Renal pelvis (tissue), 4 donors: ENCODE measurements around the gene ADORA1. TPM values are rescaled to one million over a fixed set of nuclear protein-coding genes. Genes with fewer than 3 reads are reported as not detected.

Source experiments
- DNase-seq: peaks from one replicate; pipeline ENCODE4 v3.0.0-alpha.2; 2013
- polyA plus RNA-seq, 3 donors: library from polyadenylated mRNA; unstranded; fragments of 120-200 nt; gene quantifications; one replicate each; pipeline ENCODE4 v1.2.1, GENCODE V29; 2013; ENCODE audit not compliant: insufficient read length in 3 of 3

ADORA1 gene
- polyA plus RNA-seq, 3 donors: 5.5 to 8.0 (median 6.2) TPM

DNA sequence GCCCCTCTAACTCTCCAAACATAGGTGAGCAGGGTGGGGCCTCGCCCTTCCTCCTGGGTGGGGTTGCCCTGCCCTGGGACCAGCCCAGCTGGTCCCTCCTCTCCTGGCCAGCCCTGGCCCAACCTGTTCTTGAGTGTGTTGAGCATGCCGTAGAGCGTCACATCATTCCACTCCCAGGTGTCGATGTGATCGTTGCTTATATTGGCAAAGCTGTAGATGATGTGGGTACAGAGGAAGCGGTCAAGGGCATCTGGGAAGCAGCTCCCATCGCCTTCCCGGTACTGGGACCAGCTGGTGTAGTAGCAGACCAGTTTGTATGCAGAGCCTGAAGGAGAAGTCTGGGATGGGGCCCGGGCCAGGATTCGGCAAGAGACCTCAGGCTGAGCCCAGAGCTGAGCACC lies 57.5 kb downstream of the ADORA1 start:
- no peak for DNase-seq

DNA sequence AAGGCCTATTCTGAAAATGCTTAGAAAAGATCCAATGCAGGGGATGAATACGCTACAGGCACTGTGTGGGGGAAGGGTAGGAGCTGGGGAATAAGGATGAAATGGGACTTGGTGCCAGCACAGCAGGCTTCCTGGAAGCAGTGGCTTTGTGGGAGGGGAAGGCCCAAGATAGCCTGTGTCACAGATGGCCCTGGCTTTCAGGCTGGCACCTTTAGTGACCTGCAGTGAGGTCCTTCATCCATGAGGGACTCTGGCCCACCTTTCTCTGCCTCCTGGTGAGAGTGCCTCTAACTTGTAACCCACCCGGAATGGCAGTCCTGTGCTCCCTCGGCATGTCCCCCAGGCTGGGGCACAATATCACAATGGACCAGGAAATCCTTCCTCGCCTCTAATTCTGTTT lies 58.1 kb downstream of the ADORA1 start:
- no peak for DNase-seq

DNA sequence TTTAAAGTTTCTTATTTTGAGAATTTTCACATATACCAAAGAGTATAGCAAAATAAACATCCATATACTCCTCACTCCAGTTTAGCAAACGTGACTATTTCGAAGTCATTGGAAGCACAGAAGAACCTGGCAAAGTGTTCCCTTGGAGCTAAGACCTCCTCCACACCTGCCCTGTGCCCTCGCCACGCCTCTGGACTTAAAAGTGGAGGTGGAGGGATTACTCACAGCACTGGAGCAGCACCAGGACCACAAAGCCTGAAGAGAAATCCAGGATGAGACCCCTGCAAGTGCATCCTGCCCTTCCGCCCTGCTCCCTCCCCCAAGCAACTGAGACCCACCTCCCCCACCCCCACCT lies 58.5 kb downstream of the ADORA1 start:
- DNase-seq: no peak

DNA sequence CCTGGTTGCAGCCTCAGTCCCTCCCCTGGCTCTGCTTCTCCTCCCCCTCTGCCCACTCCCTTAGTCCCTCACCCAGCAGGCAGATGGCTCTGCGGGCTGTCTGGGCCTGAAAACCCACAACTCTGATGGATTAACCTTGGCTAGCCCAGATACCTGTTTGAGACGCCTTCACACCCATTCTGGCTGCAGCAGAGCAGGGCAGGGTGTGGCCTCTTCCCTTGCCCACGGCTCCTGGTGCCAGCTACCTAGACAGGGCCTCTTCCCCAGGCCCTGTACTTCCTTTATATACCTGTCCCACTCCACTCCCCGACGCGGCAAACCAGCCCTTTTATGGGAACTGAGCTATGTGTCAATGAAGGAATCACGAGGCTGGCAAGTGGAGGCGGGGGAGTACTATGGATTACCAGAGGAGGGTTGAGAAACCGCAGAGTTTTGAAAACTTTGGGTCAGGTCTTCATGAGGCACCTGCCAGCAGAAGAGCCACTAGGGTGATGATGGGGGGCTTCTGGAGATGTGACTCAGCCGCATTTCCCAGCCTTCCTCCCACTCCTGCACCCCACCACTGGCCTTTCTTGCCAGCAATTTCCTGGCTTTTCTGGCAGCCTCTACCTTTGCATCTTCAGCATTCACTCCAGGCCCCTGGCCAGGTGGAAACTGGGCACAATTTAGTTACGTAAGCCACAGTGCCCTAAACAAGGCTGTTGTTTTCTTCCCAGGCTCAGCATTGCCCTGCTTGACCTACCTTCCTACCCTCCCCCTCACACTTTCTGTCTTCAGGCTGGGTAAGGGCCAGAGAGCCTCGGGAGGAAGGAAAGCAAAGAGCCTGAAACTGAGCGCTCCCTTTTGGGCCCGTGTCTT lies 59.1 kb downstream of the ADORA1 start, which contains the start of gene CHI3L1:
CHI3L1 (minus strand) TSS at position 259 of the 858 bp plus-strand sequence; CDS start at position 178, 81 bp downstream.
- no peak for DNase-seq

DNA sequence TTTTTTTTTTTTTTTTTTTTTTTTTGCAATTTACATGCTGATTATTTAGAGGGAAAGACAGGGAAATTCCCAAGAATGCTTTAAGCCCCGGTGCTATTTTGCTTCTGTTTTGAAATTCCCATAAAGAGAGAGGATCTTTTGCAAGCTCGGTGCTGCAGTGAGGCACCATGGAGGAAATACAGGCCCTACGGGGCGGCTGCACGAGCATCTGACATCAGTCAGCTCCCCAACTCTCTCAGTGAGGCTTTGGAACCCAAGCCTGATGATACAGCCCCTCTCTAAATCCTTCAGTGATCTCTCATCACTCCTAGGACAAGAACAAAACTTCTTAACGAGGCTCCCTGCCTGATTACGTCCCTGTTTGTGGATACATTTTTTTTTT lies 59.8 kb downstream of the ADORA1 start:
- no peak for DNase-seq

DNA sequence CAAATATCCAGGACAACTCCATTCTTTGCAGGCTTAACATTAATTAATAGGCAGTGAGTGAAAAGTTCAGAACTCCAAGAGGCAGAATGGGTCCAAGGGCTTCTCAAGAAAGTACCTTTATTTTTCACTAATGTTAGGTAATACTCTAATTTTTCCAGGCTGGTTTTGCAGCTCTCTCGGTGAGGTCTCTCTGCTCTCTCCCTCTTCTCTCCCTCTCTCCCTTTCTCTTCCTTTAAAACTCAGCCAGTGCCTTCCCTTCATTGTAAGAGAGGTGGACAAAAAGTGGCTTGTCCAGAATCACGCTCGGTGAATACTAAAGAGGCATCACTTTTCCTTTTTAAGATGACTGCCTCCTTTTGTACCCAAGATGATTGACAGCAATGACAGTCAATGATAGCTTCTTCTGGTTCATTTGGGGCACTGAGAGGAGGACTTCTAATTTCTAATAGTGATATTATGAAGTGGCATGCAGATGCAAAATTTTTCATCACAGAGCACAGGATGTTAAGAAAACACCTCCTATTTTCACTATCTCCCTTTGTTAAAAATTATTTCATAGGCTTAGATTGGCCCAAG lies 60.3 kb downstream of the ADORA1 start:
- no peak for DNase-seq

DNA sequence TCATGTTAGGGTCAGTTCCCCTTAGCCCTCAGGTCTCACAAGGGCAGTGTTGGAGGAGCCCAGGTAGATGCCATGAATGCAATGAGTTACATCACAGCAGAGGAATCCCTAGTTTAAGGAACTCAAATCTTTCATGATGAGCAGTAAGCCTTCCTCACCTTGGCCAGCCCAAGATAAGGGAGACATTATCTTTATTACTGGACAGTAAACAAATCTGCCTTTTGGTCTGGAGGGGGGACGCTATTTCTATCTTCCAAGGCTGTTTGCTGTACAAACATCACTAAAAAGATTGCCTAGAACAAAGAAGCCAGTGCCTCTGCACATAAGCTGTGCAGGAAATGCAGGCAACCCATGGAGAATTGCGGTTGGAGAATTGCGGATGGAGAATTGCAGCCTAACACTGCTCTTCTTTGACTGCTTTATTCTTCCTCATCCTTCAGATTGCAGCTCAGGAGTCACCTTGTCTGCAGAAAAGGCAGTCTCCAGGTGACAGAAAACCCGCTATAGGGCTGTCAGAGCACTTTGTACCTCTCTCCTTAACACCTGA lies 61.2 kb downstream of the ADORA1 start:
- DNase-seq: no peak

DNA sequence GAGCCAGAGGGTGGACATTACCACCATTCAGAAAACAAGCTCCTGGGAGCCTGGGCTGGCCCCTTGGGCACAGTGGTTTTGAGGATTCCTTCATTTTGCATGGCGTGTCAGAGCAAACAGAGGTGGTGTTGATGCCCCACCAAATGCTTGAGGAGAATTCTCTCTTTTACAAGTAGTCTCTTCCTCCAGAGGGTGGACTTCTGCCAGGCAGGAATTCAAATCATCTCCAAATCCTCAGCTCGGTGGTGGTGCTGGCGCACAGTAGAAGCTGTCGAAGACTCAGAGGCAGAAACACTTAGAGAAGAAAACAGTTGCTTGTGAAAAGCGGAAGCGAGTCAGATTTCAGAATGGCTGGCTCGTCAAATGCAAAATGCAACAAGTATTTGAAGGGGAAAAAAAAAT lies 62.4 kb downstream of the ADORA1 start:
- no peak for DNase-seq

DNA sequence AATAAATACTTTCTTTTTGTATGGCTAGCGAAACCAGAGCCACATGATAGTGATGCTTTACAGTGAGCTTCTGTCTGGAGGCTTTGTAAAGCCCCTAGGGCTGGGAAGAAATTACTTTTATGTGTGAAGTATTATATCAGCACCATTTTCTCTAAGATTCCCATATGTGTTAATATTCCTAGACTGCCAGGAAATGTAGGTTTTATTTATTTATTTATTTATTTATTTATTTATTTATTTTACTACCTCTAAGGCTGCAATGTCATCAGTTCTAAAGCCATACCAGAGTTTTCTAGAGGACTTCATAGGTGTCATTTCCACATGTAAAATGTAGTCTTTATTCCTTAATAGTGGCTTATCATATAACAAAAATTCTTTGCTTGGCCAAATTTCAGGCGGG lies 63.4 kb downstream of the ADORA1 start:
- DNase-seq: no peak

DNA sequence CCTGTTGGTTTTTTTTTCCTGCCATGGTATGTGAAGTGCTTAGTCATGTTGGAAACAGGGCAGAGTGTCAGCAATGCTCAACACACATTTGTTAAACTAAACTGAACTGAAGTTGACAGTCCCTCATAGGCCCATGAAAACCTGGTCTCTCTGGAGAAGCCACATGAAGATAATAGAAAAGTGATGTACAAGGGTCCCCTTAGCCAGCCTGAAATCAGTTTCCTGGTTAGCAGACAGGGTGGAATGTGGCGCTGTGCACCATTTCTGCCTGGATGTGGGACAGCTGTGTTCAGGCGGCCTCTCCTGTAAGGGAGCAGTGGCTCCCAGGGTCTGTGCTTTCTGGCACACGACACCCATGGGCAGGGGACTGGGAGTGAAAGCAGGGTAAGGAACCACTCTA lies 68.8 kb downstream of the ADORA1 start:
- DNase-seq: no peak

DNA sequence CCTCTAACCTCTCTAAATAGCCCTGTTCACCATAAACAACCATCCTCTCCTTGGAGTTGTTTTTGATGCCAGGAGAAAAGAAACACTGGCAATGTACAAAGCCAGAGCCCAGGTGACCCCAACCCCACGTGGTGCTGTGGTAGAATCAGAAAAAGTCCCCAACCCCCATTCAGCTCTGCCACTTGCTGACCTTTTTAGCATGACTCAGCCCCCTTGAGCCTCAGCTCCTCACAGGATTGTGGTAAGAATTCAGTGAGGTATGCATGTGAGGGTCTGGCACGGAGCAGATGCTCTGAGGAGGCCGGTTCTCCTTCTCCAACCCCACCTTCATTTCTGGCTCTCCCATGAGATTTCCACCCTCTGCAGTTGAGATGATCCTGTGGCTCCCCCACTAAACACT lies 70.1 kb downstream of the ADORA1 start:
- no peak for DNase-seq

DNA sequence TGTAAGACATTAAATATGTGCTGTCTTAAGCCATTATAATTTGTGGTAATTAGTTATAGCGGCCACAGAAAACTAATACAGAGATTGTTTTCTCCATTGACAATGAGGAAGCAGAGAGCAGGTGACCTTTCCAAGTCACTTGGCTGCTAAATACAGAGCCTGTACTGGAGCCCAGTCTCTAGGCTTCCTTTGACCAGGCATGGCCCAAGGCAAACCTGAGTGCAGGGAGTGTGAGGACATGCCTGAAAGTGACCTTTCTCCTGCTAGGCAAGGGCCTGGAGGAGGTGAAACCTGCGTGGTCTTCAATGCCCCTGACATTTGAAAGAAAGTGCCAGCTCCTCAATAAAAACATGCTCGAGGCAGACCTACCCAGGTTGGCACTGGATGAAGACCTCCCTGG lies 71.5 kb downstream of the ADORA1 start:
- no peak for DNase-seq

DNA sequence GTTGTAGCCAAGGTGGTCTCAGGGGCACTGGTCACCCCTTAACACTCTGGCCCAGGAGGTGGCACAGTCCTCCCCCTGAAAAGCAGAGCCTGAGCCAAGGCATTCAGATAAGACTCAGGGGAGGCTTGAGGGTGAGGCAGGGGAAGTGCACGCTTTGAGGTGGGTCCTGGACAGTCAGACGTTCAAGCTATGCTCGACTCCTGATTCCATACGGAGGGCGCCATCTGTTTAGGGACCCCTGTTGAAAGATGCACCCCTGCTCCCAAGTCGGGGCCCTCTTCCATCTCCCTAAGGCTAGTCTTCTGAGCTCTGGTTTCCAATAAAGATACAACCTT lies 71.9 kb downstream of the ADORA1 start:
- no peak for DNase-seq

DNA sequence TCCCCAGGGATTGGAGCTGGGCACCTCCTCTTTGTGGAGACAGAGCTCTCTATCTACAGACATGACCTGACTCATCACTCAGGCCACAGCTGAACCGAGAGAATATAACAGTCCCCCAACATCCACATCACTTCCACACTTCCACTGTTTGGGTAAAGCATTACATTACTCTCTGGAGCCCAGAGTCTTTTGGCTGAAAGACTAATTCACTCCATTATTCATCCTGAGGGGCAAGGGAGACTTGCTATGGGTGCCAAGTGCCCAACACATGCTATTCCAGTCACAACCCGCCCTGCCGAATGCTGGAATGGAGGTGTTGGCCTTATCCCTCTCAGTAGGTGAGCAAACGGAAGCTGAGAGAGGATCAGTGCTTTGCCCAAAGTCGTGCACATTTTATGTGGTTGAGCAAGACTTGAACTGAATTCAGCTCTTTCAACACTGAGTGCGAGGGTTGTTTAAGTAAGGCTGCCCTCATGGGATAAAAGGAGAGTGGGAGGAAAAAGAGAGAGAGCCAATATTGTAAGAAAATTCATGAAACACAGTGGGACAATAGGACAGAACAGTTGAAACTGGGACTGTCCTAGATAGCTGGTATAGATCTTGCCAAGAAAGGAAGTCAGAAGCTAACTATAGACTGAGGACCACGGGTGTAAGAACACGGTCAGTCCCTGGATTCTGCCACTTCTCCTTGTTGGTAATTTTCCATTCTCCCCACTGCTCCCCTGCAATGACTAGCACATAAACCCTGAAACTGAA lies 72.5 kb downstream of the ADORA1 start:
- DNase-seq: no peak

DNA sequence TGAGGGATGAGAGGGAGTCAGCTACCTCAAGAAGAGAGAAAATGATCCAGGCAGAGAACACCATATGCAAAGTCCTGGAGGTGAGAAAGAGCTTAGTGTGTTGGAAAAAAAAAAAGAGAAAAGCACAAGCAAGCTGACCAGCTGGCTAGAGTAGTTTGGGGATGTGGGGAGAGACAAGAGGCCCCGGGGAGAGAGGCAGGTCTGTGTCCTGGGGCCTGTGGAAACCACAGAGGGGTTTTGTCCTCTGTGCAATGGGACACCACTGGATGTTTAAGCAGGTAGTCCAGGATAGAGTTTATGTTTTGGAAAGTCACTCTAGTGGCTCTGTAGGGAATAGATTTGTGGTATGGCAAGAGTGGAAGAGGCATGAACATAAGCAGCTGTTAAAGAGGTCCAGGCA lies 73.4 kb downstream of the ADORA1 start:
- no peak for DNase-seq

DNA sequence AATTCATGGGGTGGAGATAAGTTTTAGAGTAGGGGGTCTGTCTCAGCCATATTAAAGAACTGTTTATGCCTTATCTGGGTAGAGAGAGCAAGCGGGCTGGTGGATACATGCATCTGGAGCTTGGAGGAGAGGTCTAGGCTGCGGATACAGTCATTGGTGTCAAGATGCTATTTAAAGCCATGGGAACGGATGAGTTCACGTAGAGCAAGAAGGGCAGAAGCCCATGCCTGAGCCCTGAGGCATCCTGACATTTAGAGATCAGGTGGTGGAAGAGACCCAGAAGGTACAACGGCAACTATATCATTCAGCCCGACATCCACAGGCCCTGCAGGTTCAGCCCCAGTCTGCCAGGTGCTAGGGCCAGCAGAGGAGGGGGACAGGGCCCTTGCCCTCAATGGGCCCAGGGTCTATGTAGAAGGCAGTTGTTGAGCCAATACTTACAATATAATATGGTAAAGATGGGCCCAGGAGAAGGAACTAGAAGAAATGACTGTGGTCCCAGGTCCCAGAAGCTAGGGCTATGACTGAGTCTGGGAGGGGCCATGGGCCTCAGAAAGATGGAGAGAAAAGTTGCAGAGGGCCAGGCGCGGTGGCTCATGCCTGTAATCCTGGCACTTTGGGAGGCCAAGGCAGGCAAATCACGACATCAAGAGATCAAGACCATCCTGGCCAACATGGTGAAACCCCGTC lies 74.1 kb downstream of the ADORA1 start:
- DNase-seq: no peak

DNA sequence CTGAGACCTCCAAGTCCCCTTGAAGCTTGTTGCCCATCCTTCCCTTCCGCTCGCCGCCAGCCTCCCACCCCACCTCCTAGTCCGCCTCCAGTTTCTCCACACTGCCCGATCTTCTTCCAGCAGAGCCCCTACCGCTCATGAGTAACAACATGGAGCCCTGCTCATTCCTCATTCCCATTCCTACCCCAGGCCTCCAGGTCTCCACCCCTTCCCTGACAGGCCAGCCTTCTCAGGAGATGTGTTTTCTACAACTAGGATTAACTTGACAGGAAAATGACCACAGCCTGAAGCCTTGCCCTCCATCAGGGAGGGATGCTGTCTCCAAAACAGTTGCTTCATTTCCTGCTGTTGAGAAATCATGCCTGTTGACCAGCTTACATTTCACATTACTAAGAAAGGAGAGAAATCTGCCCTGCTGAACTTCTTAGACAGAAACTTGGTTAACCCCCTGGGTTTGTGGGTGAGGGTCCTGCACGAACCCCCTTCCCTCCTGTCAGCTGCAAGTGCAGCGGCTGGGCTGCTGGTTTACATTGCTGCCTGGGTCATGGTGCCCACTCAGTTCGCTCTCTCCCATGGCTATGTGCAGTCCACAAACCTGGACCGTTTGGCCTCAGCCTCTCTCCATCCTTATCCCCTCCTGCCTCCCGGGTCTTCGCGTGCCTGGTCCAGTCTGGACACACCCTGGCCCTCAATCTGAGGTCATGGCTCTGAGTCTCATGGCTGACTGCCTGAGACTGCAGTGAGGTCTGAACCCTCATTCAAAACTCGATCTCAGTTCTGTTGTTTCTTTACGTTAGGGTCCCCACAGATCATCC lies 75.1 kb downstream of the ADORA1 start:
- DNase-seq: peak; percentile 24

DNA sequence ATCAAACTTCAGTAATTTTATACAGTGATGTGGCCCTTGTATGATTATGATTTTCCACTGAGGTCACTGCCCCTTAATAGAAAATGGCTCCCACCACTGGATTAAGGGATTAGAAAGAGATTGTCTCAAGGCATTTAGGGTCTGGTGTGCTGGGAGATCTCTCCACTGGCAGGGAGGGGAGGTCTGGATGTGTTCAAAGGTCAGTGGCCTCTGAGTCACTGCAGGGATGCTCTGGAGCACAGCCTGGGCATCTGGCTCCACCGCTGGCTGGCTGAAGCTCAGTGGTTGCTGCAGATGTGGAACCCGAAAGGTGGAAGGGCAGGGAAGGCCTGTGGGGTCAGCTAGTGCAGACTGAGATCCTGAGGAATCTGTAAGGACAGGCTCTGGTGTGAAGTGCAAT lies 77.2 kb downstream of the ADORA1 start:
- no peak for DNase-seq

DNA sequence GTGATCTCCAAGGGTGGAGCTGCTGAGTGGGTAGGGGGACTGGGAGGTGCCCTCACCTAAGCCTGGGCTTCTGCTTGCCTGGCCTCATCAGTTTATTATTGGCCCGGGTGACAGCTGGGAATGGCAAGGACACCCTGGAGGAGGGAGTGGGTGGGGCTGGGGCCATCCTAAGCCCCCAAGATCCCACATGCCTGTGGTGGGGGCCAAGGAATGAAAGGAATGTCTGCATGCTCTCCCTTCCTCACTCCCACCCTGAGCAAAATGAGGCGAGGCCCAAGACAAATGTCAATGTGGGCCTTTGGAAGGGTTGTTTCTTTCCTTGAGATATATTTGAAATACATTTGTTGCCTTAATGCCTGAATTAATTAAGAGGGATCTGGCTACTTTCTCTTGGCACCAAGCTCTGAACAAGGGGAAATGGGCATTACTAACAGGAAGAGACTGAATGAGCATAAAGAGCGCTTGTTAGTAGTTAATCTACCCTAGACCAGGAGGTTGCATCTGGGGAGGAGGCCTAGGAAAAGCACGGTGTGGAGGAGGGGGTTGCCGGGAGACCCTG lies 78.7 kb downstream of the ADORA1 start:
- no peak for DNase-seq

DNA sequence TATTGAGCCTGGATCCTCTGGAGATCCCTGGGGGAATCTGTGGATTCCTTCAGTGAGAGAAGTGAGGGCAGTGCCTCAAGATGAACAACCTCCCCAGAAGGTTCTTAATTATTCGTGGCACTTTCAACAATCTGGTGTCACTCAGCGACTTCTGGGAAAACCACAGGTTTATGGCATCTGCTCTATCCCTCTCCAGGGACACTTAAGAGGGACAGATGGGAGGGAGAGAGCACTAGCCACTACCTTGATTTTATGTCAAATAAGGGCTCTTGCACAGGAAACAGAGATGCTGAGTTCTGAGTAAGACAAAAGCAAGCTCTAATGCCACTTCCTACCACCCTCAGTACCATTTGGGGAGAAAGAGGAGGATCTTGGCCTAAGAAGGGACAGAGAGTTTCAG lies 80.2 kb downstream of the ADORA1 start:
- no peak for DNase-seq

DNA sequence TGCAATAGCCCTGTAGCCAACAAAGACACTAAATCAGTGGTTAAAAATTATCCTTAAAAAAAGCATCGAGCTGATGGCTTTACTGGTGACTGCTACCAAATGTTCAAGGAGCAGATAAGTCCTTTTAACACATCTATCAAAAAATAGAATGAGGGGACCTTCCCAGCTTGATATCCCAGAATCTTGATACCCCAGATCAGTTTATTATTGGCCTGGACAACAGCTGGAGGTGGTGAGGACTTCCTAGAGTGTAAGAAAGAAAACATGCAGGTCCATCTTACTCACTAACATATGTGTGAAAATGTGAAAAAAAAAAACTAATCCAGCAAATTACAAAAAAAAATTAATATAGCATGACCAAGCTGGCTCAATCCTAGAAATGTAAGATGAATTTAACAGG lies 80.7 kb downstream of the ADORA1 start:
- no peak for DNase-seq
